Mucosa of rectum (tissue), 2 donors: ENCODE measurements around the gene ALDOA.
"Not testable (repeated sequence)": the region's sequence is repeated elsewhere in the genome, so short reads cannot be mapped to it uniquely, and the experiment has no call there.

Experiments
- H3K27ac ChIP-seq, 2 donors: one replicate each; pipeline ENCODE4 v1.7.0; 2013; ENCODE audit warnings: inconsistent platforms in 2 of 2, low read depth in 2 of 2, low read length in 2 of 2
- H3K27me3 ChIP-seq, 2 donors: one replicate each; pipeline ENCODE4 v1.7.0; 2013; ENCODE audit warnings: low read length in 2 of 2; ENCODE audit not compliant: control insufficient read depth in 2 of 2, insufficient read depth in 2 of 2
- H3K36me3 ChIP-seq, 2 donors: one replicate each; pipeline ENCODE4 v1.7.0; 2013; ENCODE audit warnings: low read length in 2 of 2; ENCODE audit not compliant: control insufficient read depth in 2 of 2, insufficient read depth in 2 of 2
- H3K4me1 ChIP-seq, 2 donors: one replicate each; pipeline ENCODE4 v1.7.0; 2013; ENCODE audit warnings: low read length in 2 of 2, mild to moderate bottlenecking in 1 of 2; ENCODE audit not compliant: control insufficient read depth in 2 of 2, insufficient read depth in 2 of 2
- H3K4me3 ChIP-seq, 2 donors: one replicate each; pipeline ENCODE4 v1.7.0; 2013; ENCODE audit warnings: low read length in 2 of 2
- H3K9ac ChIP-seq, 2 donors: one replicate each; pipeline ENCODE4 v1.7.0; 2013; ENCODE audit warnings: low read length in 2 of 2, low read depth in 1 of 2, mild to moderate bottlenecking in 1 of 2
- H3K9me3 ChIP-seq, 2 donors: one replicate each; pipeline ENCODE4 v1.7.0; 2013; ENCODE audit warnings: low read length in 2 of 2; ENCODE audit not compliant: control insufficient read depth in 2 of 2
- donor health status: healthy.
- donor health status: Normal muscosa, but diverticular disease.

Gene ALDOA

DNA sequence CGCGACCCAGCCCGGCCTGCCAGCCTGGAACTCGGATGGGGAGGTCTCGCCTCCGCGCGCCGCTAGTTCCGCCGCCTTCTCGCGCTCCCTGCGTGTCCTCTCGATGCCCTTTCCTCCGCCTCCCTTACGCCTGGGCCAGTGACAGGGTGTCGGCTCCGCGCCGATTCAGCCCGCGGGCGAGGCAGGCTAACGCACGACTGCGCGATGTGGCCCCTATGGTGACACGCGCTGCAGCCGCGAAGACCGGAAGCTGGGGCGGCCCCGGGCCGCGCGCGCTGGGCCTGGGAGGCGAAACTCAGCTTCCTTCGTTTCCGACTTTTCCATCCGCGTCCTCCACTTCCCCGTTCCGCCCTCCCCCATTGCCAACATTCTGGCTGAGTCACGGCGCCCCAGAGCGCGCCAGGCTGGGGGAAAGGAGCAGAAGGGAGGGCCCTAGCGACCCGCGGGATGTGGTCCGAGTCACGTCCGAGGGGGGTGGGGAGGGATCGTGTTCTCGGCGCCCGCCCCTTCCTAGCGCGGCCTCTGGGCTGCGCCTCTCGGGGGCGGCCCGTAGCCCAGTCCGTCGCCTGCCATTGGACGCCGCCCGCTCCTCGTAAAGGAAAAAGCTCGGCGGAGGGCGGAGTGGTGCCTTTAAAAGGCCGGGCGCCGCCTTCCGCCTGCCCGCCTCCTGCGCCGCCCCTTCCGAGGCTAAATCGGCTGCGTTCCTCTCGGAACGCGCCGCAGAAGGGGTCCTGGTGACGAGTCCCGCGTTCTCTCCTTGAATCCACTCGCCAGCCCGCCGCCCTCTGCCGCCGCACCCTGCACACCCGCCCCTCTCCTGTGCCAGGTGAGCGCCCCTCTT, at the start of gene ALDOA:
ALDOA (plus strand) TSS at position 659 of the 841 bp plus-strand sequence. CDS start 1,138 bp downstream, outside the sequence.
- Histone ChIP-seq H3K9ac (peak within 1 kb of the TSS; percentile 98 to 100), H3K27me3 (no peaks in the 10 kb centered on the region), H3K4me3 (peak within 1 kb of the TSS; percentile 93 to 100), H3K36me3 (peaks cover 30 to 31% of the 10 kb centered on the region in 2 donors), H3K9me3 (no peaks in the 10 kb centered on the region), H3K4me1 (peaks cover 37 to 48% of the 10 kb centered on the region in 2 donors), H3K27ac (peak within 1 kb of the TSS; percentile 94 to 99)

DNA sequence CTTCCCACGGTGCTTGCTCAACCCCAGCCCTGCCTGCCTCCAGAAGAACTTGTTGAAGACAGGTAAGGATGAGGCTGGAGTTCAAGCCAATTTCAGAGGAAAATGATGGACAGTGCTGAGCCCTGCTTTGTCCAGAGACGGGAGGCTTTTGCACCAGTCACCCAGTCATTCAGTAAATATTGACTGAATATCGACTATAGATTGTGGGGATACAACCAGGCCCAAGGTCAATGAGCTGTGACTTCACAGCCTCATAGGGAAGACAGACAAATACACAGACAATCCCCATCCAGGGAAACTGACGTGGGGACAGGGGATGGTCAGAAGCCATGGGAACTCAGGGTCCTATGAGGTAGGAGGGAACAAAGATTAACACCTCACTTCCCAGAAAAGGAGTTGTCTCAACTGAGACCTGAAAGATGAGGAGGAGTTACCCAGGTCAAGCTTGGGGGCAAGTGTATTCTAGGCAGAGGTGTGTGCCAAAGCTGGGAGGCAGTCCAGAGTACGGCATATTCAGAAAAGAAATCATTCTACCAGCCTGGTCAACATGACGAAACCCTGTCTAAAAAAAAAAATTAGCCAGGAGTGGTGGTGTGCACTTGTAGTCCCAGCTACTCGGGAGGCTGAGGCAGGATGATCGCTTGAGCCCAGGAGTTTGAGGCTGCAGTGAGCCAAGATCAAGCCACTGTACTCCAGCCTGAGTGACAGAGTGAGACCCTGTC, 48.8 kb upstream of the ALDOA start:
- Histone ChIP-seq H3K36me3 (no peaks in the 10 kb centered on the region), H3K9ac (no peak overlapping the region), H3K27ac (no peak overlapping the region), H3K27me3 (peaks cover 2 to 4% of the 10 kb centered on the region in 2 donors), H3K9me3 (no peaks in the 10 kb centered on the region), H3K4me3 (no peak overlapping the region), H3K4me1 (peaks cover 5 to 10% of the 10 kb centered on the region in 2 donors)

DNA sequence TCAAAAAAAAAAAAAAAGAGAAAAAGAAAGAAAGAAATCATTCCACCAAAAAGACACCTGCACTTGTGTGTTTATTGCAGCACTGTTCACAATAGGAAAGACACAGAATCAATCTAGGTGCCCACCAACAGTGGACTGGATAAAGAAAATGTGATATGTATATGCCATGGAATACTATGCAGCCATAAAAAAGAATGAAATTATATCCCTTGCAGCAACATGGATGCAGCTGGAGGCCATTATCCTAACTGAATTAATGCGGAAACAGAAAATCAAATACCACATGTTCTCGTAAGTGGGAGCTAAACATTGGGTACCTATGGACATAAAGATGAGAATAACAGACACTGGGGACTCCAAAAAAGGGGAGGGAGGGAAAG, 48.3 kb upstream of the ALDOA start:
- no peaks in the 10 kb centered on the region for H3K9me3 ChIP-seq
- no peak overlapping the region for H3K4me3 ChIP-seq
- peaks cover 5 to 12% of the 10 kb centered on the region in 2 donors for H3K4me1 ChIP-seq
- no peaks in the 10 kb centered on the region for H3K27me3 ChIP-seq
- no peak overlapping the region for H3K9ac ChIP-seq
- H3K36me3 ChIP-seq = no peaks in the 10 kb centered on the region
- no peak overlapping the region for H3K27ac ChIP-seq

GRCh38 chr16:30017937-30018336, 47.6 kb upstream of the ALDOA start:
- not testable (repeated sequence) for H3K27ac ChIP-seq, H3K36me3 ChIP-seq, H3K9me3 ChIP-seq, H3K4me3 ChIP-seq, H3K27me3 ChIP-seq, H3K9ac ChIP-seq
- peaks cover 5 to 12% of the 10 kb centered on the region in 2 donors for H3K4me1 ChIP-seq

- Histone ChIP-seq H3K9me3 (no peaks in the 10 kb centered on the region), H3K4me1 (peaks cover 5 to 12% of the 10 kb centered on the region in 2 donors), H3K4me3 (no peak overlapping the region), H3K36me3 (no peaks in the 10 kb centered on the region), H3K27me3 (no peaks in the 10 kb centered on the region), H3K9ac (no peak overlapping the region), H3K27ac (no peak overlapping the region)
Measured at GRCh38 chr16:30018731-30019158, 46.8 kb upstream of the ALDOA start.

- no peaks in the 10 kb centered on the region for H3K36me3 ChIP-seq
- peaks cover 5 to 12% of the 10 kb centered on the region in 2 donors for H3K4me1 ChIP-seq
- peaks cover 4 to 8% of the 10 kb centered on the region in 2 donors for H3K27me3 ChIP-seq
- no peak within 1 kb of the TSS for H3K27ac ChIP-seq
- H3K4me3 ChIP-seq = no peak within 1 kb of the TSS
- H3K9ac ChIP-seq = peak within 1 kb of the TSS in 1 of 2 donors; percentile 61
- no peaks in the 10 kb centered on the region for H3K9me3 ChIP-seq
Measured at GRCh38 chr16:30022887-30023286, 42.7 kb upstream of the ALDOA start, which contains the start of gene C16orf92. Gene C16orf92, plus strand, starts transcription at chr16:30023198. Its CDS starts 143 bp downstream, at chr16:30023341.

- H3K27ac ChIP-seq = no peak overlapping the region
Measured at GRCh38 chr16:30023586-30023985, 42.0 kb upstream of the ALDOA start.

DNA sequence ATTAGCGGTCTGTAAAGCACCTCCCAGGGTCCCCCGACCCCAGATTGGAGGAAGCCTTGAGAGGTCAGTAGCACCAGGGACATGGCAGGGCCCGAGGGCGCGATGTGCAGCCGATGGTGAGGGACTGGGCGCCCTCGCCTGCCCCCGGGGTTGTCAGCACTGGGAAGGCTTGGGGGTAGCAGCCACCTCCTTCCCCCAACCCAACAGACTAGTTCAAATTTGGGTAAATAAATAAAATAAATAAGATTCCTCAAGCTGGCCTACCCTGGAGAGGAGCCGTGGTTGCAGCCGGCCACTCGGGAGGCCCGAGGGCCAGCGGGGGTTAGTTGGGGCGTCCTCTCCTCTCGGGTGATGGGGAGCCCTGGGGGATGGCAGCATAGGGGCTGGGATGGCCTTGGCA, 41.1 kb upstream of the ALDOA start:
- no peak overlapping the region for H3K9ac ChIP-seq
- H3K4me3 ChIP-seq = no peak overlapping the region
- H3K27me3 ChIP-seq = peaks cover 10 to 15% of the 10 kb centered on the region in 2 donors
- no peak overlapping the region for H3K27ac ChIP-seq
- no peaks in the 10 kb centered on the region for H3K9me3 ChIP-seq
- peaks cover 5 to 12% of the 10 kb centered on the region in 2 donors for H3K4me1 ChIP-seq
- no peaks in the 10 kb centered on the region for H3K36me3 ChIP-seq

More at GRCh38 chr16:30023586-30023985, 42.0 kb upstream of the ALDOA start:
- Histone ChIP-seq H3K9me3 (no peaks in the 10 kb centered on the region), H3K4me3 (no peak overlapping the region), H3K4me1 (peaks cover 5 to 12% of the 10 kb centered on the region in 2 donors), H3K9ac (no peak overlapping the region), H3K27me3 (peaks cover 4 to 8% of the 10 kb centered on the region in 2 donors), H3K36me3 (no peaks in the 10 kb centered on the region)

GRCh38 chr16:30025156-30025555, 40.4 kb upstream of the ALDOA start:
- peaks cover 15 to 22% of the 10 kb centered on the region in 2 donors for H3K27me3 ChIP-seq
- H3K9ac ChIP-seq = no peak overlapping the region
- H3K36me3 ChIP-seq = no peaks in the 10 kb centered on the region
- no peak overlapping the region for H3K4me3 ChIP-seq
- no peaks in the 10 kb centered on the region for H3K9me3 ChIP-seq
- no peak overlapping the region for H3K27ac ChIP-seq
- peaks cover 5 to 12% of the 10 kb centered on the region in 2 donors for H3K4me1 ChIP-seq

DNA sequence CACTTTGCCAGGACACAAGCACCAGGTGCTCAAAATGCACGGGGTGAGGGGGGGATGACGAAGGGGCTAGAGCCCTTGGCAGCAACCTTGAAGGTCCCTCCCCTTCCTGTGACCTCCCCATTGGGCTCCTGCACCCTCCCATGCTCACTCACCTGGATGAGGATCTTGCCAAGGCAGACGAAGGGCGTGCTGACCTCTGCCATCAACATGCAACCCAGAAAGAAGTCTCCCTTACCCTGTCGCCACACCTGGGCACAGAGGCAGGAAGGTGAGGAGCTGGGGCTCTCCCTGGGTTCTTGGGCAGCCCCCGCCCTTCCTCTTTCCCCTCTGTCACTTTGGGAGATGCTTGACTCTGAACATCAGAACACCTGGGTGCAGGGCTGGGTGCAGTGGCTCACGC, 40.0 kb upstream of the ALDOA start:
- peaks cover 19 to 25% of the 10 kb centered on the region in 2 donors for H3K27me3 ChIP-seq

More for the DNA sequence above, 40.0 kb upstream of the ALDOA start:
- Histone ChIP-seq H3K4me3 (no peak overlapping the region), H3K27ac (no peak overlapping the region), H3K9ac (no peak overlapping the region), H3K4me1 (peaks cover 5 to 12% of the 10 kb centered on the region in 2 donors), H3K9me3 (no peaks in the 10 kb centered on the region), H3K36me3 (no peaks in the 10 kb centered on the region)
